ENCODE data around the gene PITPNB.

- TF ChIP-seq SUZ12 (IDR thresholded peaks at IDR 0.05; ENCODE audit: extremely low read depth, insufficient read depth, insufficient read length) (no peak), ZNF274 (IDR thresholded peaks at IDR 0.05; ENCODE audit: low read depth, low read length) (no peak), YY1 (IDR thresholded peaks at IDR 0.05; ENCODE audit: insufficient read depth, insufficient read length) (no peak)
These were observed 36.4 kb downstream of the PITPNB start for GRCh38 chr22:27882507-27883290.

Measured in NT2/D1 (cell line).